GM06990 (cell line): Measurements from ENCODE around the gene SLC26A8.

Experiments
- DNase-seq: peaks from one replicate; pipeline ENCODE4 v3.0.0-alpha.2; 2011; ENCODE audit not compliant: insufficient read length; ENCODE audit errors: extremely low read depth
- H3K27me3 ChIP-seq: replicated peaks from 2 replicates; pipeline ENCODE4 v1.6.0; 2011; ENCODE audit warnings: low read length; ENCODE audit not compliant: control insufficient read depth, insufficient read depth
- H3K36me3 ChIP-seq: 2 replicates; pipeline ENCODE4 v1.5.1; 2011; ENCODE audit warnings: low read length; ENCODE audit not compliant: control insufficient read depth, insufficient read depth
- H3K4me3 ChIP-seq: replicated peaks from 2 replicates; pipeline ENCODE4 v1.5.1; 2011; ENCODE audit warnings: low read depth, mild to moderate bottlenecking, control low read depth, low read length
- CTCF ChIP-seq: IDR thresholded peaks from 2 replicates; pipeline ENCODE4 v1.5.1; 2011; ENCODE audit warnings: low read length, control low read depth, mild to moderate bottlenecking, inconsistent platforms; ENCODE audit not compliant: insufficient read depth, poor library complexity, severe bottlenecking

Gene SLC26A8

GRCh38 chr6:36054956-36055355 is 30.5 kb upstream of the SLC26A8 start:
- no peak for DNase-seq
- H3K36me3 ChIP-seq = no peaks in the 10 kb centered on the region; the same call in 1 of the 2 replicates
- no peak for TF ChIP-seq CTCF
- H3K27me3 ChIP-seq = no peaks in the 10 kb centered on the region
- H3K4me3 ChIP-seq = no peak overlapping the region

- no peaks in the 10 kb centered on the region for H3K27me3 ChIP-seq
- no peak overlapping the region for H3K4me3 ChIP-seq
- no peak for DNase-seq
- TF ChIP-seq CTCF = no peak
- no peaks in the 10 kb centered on the region; the same call in 1 of the 2 replicates for H3K36me3 ChIP-seq
Measured at GRCh38 chr6:36054415-36054814, 30.0 kb upstream of the SLC26A8 start.

GRCh38 chr6:36053878-36054277 is 29.4 kb upstream of the SLC26A8 start:
- no peak for DNase-seq
- no peak for TF ChIP-seq CTCF
- H3K36me3 ChIP-seq = no peaks in the 10 kb centered on the region; the same call in 1 of the 2 replicates
- no peak overlapping the region for H3K4me3 ChIP-seq
- H3K27me3 ChIP-seq = no peaks in the 10 kb centered on the region

GRCh38 chr6:36052097-36052496 is 27.7 kb upstream of the SLC26A8 start:
- Histone ChIP-seq H3K4me3 (no peak overlapping the region), H3K36me3 (no peaks in the 10 kb centered on the region; the same call in 1 of the 2 replicates), H3K27me3 (no peaks in the 10 kb centered on the region)
- TF ChIP-seq CTCF = no peak
- no peak for DNase-seq

- no peaks in the 10 kb centered on the region; the same call in 1 of the 2 replicates for H3K36me3 ChIP-seq
- H3K27me3 ChIP-seq = no peaks in the 10 kb centered on the region
- no peak overlapping the region for H3K4me3 ChIP-seq
- TF ChIP-seq CTCF = no peak
- no peak for DNase-seq
Measured at GRCh38 chr6:36050947-36051710, 26.7 kb upstream of the SLC26A8 start.

GRCh38 chr6:36050305-36050704 is 25.9 kb upstream of the SLC26A8 start:
- Histone ChIP-seq H3K4me3 (no peak overlapping the region), H3K36me3 (no peaks in the 10 kb centered on the region; the same call in 1 of the 2 replicates), H3K27me3 (no peaks in the 10 kb centered on the region)
- no peak for DNase-seq
- TF ChIP-seq CTCF = no peak
